Sigmoid colon (tissue), 7 donors: ENCODE results near the gene FGD1. TPM values are rescaled to one million over a fixed set of nuclear protein-coding genes. Genes with fewer than 3 reads are reported as not detected.

ENCODE experiments used
- DNase-seq: peaks from one replicate; pipeline ENCODE4 v3.0.0-alpha.2; 2019
- H3K27ac ChIP-seq, 4 donors: fragments of 200-600 bp; sonication (generic); one replicate each; pipeline ENCODE4 v1.5.1; 2016 to 2019; ENCODE audit warnings: mild to moderate bottlenecking in 1 of 4
- H3K27me3 ChIP-seq, 3 donors: fragments of 200-600 bp; sonication (generic); one replicate each; pipeline ENCODE4 v1.5.1; 2019; ENCODE audit warnings: mild to moderate bottlenecking in 1 of 3
- H3K36me3 ChIP-seq, 4 donors: fragments of 200-600 bp; sonication (generic); one replicate each; pipeline ENCODE4 v1.5.1; 2016 to 2019
- H3K4me1 ChIP-seq, 4 donors: fragments of 200-600 bp; sonication (generic); one replicate each; pipeline ENCODE4 v1.5.1; 2017 to 2019
- H3K4me3 ChIP-seq, 4 donors: fragments of 200-600 bp; sonication (generic); one replicate each; pipeline ENCODE4 v1.5.1; 2017 to 2019; ENCODE audit warnings: mild to moderate bottlenecking in 2 of 4, moderate library complexity in 1 of 4
- H3K9me3 ChIP-seq, 4 donors: fragments of 200-600 bp in 3 of 4; sonication (generic) in 3 of 4; one replicate each; pipeline versions ENCODE4 v1.5.1 to v1.6.1; 2013 to 2019
- CTCF ChIP-seq, 4 experiments: fragments of 450-650 bp in 3 of 4; fragments of 200-600 bp in 1 of 4; IDR thresholded peaks; one replicate each; pipeline ENCODE4 v1.5.1; 2016 to 2019; ENCODE audit warnings: antibody characterized with exemption in 4 of 4, mild to moderate bottlenecking in 3 of 4, moderate library complexity in 2 of 4
- EP300 ChIP-seq, 4 donors: sonication (generic); formaldehyde crosslinking; IDR thresholded peaks; one replicate each; pipeline ENCODE4 v1.6.1; 2017; ENCODE audit warnings: antibody characterized with exemption in 4 of 4
- POLR2A ChIP-seq, 2 donors: fragments of 450-650 bp; IDR thresholded peaks; one replicate each; pipeline ENCODE4 v1.6.1; 2016; ENCODE audit warnings: antibody characterized with exemption in 2 of 2, mild to moderate bottlenecking in 2 of 2, moderate library complexity in 2 of 2
- POLR2AphosphoS5 ChIP-seq, 4 donors: sonication (generic); formaldehyde crosslinking; IDR thresholded peaks; one replicate each; pipeline ENCODE4 v1.6.1; 2017; ENCODE audit warnings: antibody characterized with exemption in 4 of 4
- WGBS, 2 donors: extraction: QIAGEN DNeasy Blood & Tissue Kit; methylation state at CpG; one replicate each; pipeline ENCODE4 v1.1.7; 2013; 5-methylcytosine and 5-hydroxymethylcytosine counted together
- intact Hi-C: fragments of 100-400 bp; cut with DNase I; formaldehyde crosslinking; loops from one replicate; pipeline ENCODE4 v1.15.1; 2023
- polyA plus RNA-seq, 3 donors: library from polyadenylated mRNA; stranded (reverse); fragments of 200-250 nt; gene quantifications; one replicate each; pipeline ENCODE4 v1.2.3, GENCODE V29; 2013
- total RNA-seq, 4 donors: library from RNA; depleted of rRNA; stranded (reverse); fragments of >200 nt; gene quantifications; one replicate each; pipeline ENCODE4 v1.1.0, GENCODE V29; 2016
- donor health status: healthy with polysubstance abuse.
- donor health status: Bipolar disorder and iron deficiency.
- donor health status: healthy.

Gene FGD1
- total and polyA plus RNA-seq, 7 donors: 0.60 to 9.7 (median 3.2) TPM

GRCh38 chrX:54419559-54420302 lies 76.3 kb downstream of the FGD1 start:
- Histone ChIP-seq H3K36me3 (no peaks in the 10 kb centered on the region), H3K27ac (no peak overlapping the region), H3K4me1 (no peaks in the 10 kb centered on the region), H3K9me3 (no peaks in the 10 kb centered on the region), H3K4me3 (no peak overlapping the region), H3K27me3 (no peaks in the 10 kb centered on the region)
- intact Hi-C loops: no loop called here
- DNase-seq: no peak
- 21 to 52% methylated on average over 3 of the region's 3 CpGs for WGBS, 2 donors
- TF ChIP-seq CTCF (IDR thresholded peaks at IDR 0.05) (no peak), POLR2AphosphoS5 (IDR thresholded peaks at IDR 0.05) (no peak), POLR2A (IDR thresholded peaks at IDR 0.05) (no peak), EP300 (IDR thresholded peaks at IDR 0.05) (no peak)

GRCh38 chrX:54416965-54417364 lies 79.1 kb downstream of the FGD1 start:
- no peak for DNase-seq
- no peak for TF ChIP-seq POLR2AphosphoS5 (IDR thresholded peaks at IDR 0.05)
- no peak for TF ChIP-seq CTCF (IDR thresholded peaks at IDR 0.05)
- no peak for TF ChIP-seq EP300 (IDR thresholded peaks at IDR 0.05)
- WGBS, 2 donors: 88 to 91% methylated on average over 2 of the region's 2 CpGs
- Histone ChIP-seq H3K36me3 (no peaks in the 10 kb centered on the region), H3K9me3 (no peaks in the 10 kb centered on the region), H3K4me3 (no peak overlapping the region), H3K4me1 (no peaks in the 10 kb centered on the region), H3K27ac (no peak overlapping the region), H3K27me3 (no peaks in the 10 kb centered on the region)
- intact Hi-C loops: no loop called here

GRCh38 chrX:54415534-54416350 lies 80.3 kb downstream of the FGD1 start:
- Histone ChIP-seq H3K27me3 (no peaks in the 10 kb centered on the region), H3K27ac (no peak overlapping the region), H3K9me3 (no peaks in the 10 kb centered on the region), H3K4me1 (no peaks in the 10 kb centered on the region), H3K36me3 (no peaks in the 10 kb centered on the region), H3K4me3 (no peak overlapping the region)
- 18 to 38% methylated on average over 13 of the region's 13 CpGs for WGBS, 2 donors
- intact Hi-C loops: no loop called here
- DNase-seq: no peak
- TF ChIP-seq POLR2A (IDR thresholded peaks at IDR 0.05): no peak
- no peak for TF ChIP-seq POLR2AphosphoS5 (IDR thresholded peaks at IDR 0.05)
- TF ChIP-seq CTCF (IDR thresholded peaks at IDR 0.05): no peak
- TF ChIP-seq EP300 (IDR thresholded peaks at IDR 0.05): no peak

- Histone ChIP-seq H3K4me3 (no peak overlapping the region), H3K9me3 (no peaks in the 10 kb centered on the region), H3K4me1 (no peaks in the 10 kb centered on the region), H3K36me3 (no peaks in the 10 kb centered on the region), H3K27me3 (no peaks in the 10 kb centered on the region), H3K27ac (no peak overlapping the region)
- TF ChIP-seq EP300 (IDR thresholded peaks at IDR 0.05) (no peak), CTCF (IDR thresholded peaks at IDR 0.05) (no peak), POLR2A (IDR thresholded peaks at IDR 0.05) (no peak)
- DNase-seq: no peak
- intact Hi-C loops: no loop called here
- WGBS, 2 donors: 60 to 81% methylated on average over 3 of the region's 3 CpGs
Observed at GRCh38 chrX:54413753-54414152, 82.3 kb downstream of the FGD1 start.
